A673 (cell line): ENCODE results near the gene DNAH14. TPM values are rescaled to one million over a fixed set of nuclear protein-coding genes. Genes with fewer than 3 reads are reported as not detected.

Experiments
- BruUV-seq: library from RNA; stranded (reverse); fragments of 400-500 nt; replicated peaks from 2 replicates; lab custom pipeline; 2021; lab: Mats Ljungman, UMichigan
- CTCF ChIA-PET: fragments of 300-600 bp; sonication (Branson Sonifier 250); formaldehyde crosslinking; loops from one replicate; lab custom pipeline; 2022; ENCODE audit warnings: antibody characterized with exemption; lab: Charles Lee
- POLR2A ChIA-PET: fragments of 300-600 bp; sonication (Branson Sonifier 250); formaldehyde crosslinking; loops from one replicate; lab custom pipeline; 2022; ENCODE audit warnings: antibody characterized with exemption; ENCODE audit not compliant: low non-redundant PET; lab: Charles Lee
- DNase-seq: peaks from one replicate; pipeline ENCODE4 v3.0.0-alpha.2; 2015; ENCODE audit warnings: low spot score
- H3K27ac ChIP-seq: fragments of 200-600 bp; sonication (generic); 2 replicates; pipeline ENCODE4 v1.5.1; 2016; ENCODE audit warnings: mixed run types, low read depth, mild to moderate bottlenecking, mixed read lengths, antibody characterized with exemption, low read length; ENCODE audit not compliant: poor library complexity, severe bottlenecking
- H3K27me3 ChIP-seq: fragments of 200-600 bp; sonication (generic); replicated peaks from 2 replicates; pipeline ENCODE4 v1.6.1; 2017; ENCODE audit warnings: mixed run types, low read depth, mild to moderate bottlenecking, mixed read lengths, antibody characterized with exemption, low read length; ENCODE audit not compliant: insufficient read depth, poor library complexity
- H3K36me3 ChIP-seq: fragments of 200-600 bp; sonication (generic); 2 replicates; pipeline ENCODE4 v1.6.1; 2016; ENCODE audit warnings: mixed run types, mild to moderate bottlenecking, mixed read lengths, antibody characterized with exemption, low read length; ENCODE audit not compliant: insufficient read depth, poor library complexity, severe bottlenecking
- H3K4me1 ChIP-seq: fragments of 200-600 bp; sonication (generic); 2 replicates; pipeline ENCODE4 v1.6.1; 2017; ENCODE audit warnings: mixed run types, mild to moderate bottlenecking, mixed read lengths, antibody characterized with exemption, low read length; ENCODE audit not compliant: insufficient read depth, poor library complexity, severe bottlenecking
- H3K4me3 ChIP-seq: fragments of 200-600 bp; sonication (generic); 2 replicates; pipeline ENCODE4 v1.5.1; 2016; ENCODE audit warnings: low read depth, mixed run types, mild to moderate bottlenecking, mixed read lengths, low read length; ENCODE audit not compliant: poor library complexity, severe bottlenecking
- H3K9me3 ChIP-seq: fragments of 200-600 bp; sonication (generic); 2 replicates; pipeline ENCODE4 v1.6.1; 2016; ENCODE audit warnings: mixed run types, low read depth, mild to moderate bottlenecking, mixed read lengths, antibody characterized with exemption, low read length; ENCODE audit not compliant: poor library complexity, severe bottlenecking
- EZH2 ChIP-seq: fragments of 200-600 bp; sonication (generic); IDR thresholded peaks from 2 replicates; pipeline ENCODE4 v1.6.1; 2017; ENCODE audit warnings: borderline replicate concordance, low read depth, mild to moderate bottlenecking, mixed read lengths, antibody characterized with exemption, low read length; ENCODE audit not compliant: poor library complexity, severe bottlenecking
- intact Hi-C: fragments of 100-400 bp; cut with micrococcal nuclease; formaldehyde crosslinking; loops from one replicate; pipeline ENCODE4 v1.10.0; 2022; ENCODE audit not compliant: unreplicated experiment
- total RNA-seq: library from RNA; stranded (reverse); gene quantifications from 2 replicates; pipeline ENCODE4 v1.2.3, GENCODE V29; 2021
- TF ChIP-seq, protein P1 (sequence below): fragments of 300-800, 200-600 bp; sonication (generic); conservative IDR thresholded peaks from 2 replicates; pipeline ENCODE4 v1.5.1; 2017; ENCODE audit warnings: low read depth, mild to moderate bottlenecking, antibody characterized with exemption, low read length, moderate library complexity, mixed read lengths

Gene DNAH14
- total RNA-seq, 1 experiment from 2014 or later: 9.9 TPM

DNA sequence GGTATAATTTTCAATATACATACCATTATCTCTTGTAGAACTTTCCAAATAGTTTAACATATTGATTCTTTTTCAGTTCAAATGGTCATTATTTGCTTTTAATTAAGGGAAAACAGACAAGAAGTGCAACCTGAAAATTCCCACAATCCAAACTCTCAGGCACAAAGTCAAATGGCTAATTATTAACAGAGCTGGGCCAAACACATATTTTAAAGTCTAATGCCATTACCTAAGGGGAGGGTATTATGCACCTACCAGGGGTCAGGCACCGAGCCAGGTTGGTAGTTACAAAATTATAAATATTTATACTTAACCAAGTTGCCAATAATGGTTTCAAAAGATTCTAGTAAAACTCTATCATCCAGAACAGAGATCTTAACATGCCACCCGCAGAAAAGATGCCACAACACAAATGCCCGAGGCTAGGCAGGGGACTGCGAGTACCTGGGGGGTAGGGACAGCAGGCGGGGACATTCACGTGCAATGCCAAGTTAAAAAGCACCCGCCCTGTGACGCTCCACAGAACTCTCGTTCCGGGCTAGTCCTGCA is 483.4 kb downstream of the DNAH14 start:
- intact Hi-C loops: no loop called here
- no peak overlapping the region for H3K27ac ChIP-seq
- peaks cover 40% of the 10 kb centered on the region for H3K4me1 ChIP-seq
- BruUV-seq: no TSS peak
- POLR2A ChIA-PET: no interaction called here
- CTCF ChIA-PET: no interaction called here
- no peak for DNase-seq
- peaks cover 91% of the 10 kb centered on the region for H3K36me3 ChIP-seq
- TF ChIP-seq EZH2: no peak
- TF ChIP-seq, protein P1, sequence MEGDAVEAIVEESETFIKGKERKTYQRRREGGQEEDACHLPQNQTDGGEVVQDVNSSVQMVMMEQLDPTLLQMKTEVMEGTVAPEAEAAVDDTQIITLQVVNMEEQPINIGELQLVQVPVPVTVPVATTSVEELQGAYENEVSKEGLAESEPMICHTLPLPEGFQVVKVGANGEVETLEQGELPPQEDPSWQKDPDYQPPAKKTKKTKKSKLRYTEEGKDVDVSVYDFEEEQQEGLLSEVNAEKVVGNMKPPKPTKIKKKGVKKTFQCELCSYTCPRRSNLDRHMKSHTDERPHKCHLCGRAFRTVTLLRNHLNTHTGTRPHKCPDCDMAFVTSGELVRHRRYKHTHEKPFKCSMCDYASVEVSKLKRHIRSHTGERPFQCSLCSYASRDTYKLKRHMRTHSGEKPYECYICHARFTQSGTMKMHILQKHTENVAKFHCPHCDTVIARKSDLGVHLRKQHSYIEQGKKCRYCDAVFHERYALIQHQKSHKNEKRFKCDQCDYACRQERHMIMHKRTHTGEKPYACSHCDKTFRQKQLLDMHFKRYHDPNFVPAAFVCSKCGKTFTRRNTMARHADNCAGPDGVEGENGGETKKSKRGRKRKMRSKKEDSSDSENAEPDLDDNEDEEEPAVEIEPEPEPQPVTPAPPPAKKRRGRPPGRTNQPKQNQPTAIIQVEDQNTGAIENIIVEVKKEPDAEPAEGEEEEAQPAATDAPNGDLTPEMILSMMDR: no peak
- no peaks in the 10 kb centered on the region for H3K27me3 ChIP-seq
- H3K4me3 ChIP-seq: no peak overlapping the region
- H3K9me3 ChIP-seq: no peaks in the 10 kb centered on the region

DNA sequence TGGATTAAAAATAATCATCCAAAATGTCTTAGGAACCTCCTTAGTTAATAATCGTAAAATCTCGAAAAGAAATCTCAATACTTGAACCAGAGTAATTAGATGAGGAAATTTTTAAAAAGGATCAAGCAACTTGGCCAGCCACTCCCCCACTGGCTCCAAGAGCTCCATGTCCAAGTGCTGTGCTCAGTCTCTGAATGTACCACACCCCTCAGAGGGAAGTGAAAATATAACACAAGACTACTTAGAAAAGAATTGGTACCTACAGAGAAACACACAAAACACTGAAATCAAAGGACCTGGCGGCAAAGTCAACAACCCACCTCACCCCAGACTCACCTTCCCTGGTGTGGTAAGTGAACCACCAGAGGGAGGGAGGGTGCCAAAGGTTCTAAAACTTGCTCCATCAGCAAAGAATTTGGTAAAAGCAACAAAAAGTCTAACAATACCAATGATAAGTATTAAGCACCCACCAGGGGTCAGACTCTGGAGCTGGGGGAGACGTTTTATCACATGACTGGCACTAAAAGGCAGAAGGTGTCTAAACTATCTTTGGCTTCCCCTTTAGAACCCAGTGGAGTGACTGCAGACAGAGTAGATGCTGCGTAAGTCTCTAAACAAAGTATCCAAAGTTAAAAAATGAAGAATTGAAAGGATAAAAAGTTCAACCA is 484.4 kb downstream of the DNAH14 start:
- Histone ChIP-seq H3K4me1 (peaks cover 31% of the 10 kb centered on the region), H3K9me3 (no peaks in the 10 kb centered on the region), H3K36me3 (peaks cover 94% of the 10 kb centered on the region), H3K27ac (no peak overlapping the region), H3K4me3 (no peak overlapping the region), H3K27me3 (no peaks in the 10 kb centered on the region)
- CTCF ChIA-PET: no interaction called here
- no peak for DNase-seq
- intact Hi-C loops: no loop called here
- no peak for TF ChIP-seq EZH2
- TF ChIP-seq, protein P1: 0 out of 2 replicates have a peak, but pooled peaks have one; percentile 16
- no TSS peak for BruUV-seq
- POLR2A ChIA-PET: no interaction called here

DNA sequence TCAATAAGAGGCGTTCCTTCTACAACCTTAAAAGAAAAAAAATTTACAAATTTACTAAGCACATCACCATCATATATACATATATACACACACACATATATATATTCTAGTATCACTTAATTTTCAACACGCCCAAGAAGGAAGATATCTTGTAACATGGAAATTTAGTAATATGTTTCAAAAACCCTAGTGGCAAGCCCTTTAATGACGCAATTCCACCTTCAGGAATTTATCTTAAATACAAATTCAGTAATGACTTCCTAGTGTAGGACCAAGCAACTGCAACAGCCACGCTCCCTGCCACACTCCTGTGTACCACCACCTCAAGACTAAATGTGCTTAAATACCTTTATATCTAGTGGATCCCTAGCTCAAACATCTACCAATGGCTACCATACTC is 485.8 kb downstream of the DNAH14 start:
- CTCF ChIA-PET: no interaction called here

More for the DNA sequence above, 485.8 kb downstream of the DNAH14 start:
- Histone ChIP-seq H3K9me3 (no peaks in the 10 kb centered on the region), H3K4me1 (peaks cover 20% of the 10 kb centered on the region), H3K27me3 (no peaks in the 10 kb centered on the region), H3K36me3 (peaks cover 94% of the 10 kb centered on the region), H3K4me3 (no peak overlapping the region), H3K27ac (no peak overlapping the region)
- no TSS peak for BruUV-seq
- POLR2A ChIA-PET: no interaction called here
- TF ChIP-seq EZH2: no peak
- TF ChIP-seq, protein P1: no peak
- DNase-seq: no peak
- intact Hi-C loops: no loop called here
